ENCODE results near the gene TNFRSF4.

The TNFRSF4 gene

GRCh38 chr1:1167841-1168450 is 46.0 kb downstream of the TNFRSF4 start:
- H3K27me3 ChIP-seq (ENCODE audit: control insufficient read depth, insufficient read depth, low read length), result no peaks in the 10 kb centered on the region

GRCh38 chr1:1167398-1167821 is 46.5 kb downstream of the TNFRSF4 start:
- Histone ChIP-seq H3K4me3 (ENCODE audit: low read length) (no peak overlapping the region), H3K36me3 (ENCODE audit: control insufficient read depth, insufficient read depth, low read length) (peaks cover 10% of the 10 kb centered on the region), H3K9me3 (ENCODE audit: control insufficient read depth, low read length) (no peaks in the 10 kb centered on the region), H3K9ac (ENCODE audit: low read length) (peak overlapping the region; percentile 53), H3K27me3 (ENCODE audit: control insufficient read depth, insufficient read depth, low read length) (no peaks in the 10 kb centered on the region), H3K4me1 (ENCODE audit: control insufficient read depth, insufficient read depth, low read length) (peaks cover 50% of the 10 kb centered on the region)

More at GRCh38 chr1:1167841-1168450, 46.0 kb downstream of the TNFRSF4 start:
- Histone ChIP-seq H3K36me3 (ENCODE audit: control insufficient read depth, insufficient read depth, low read length) (peaks cover 10% of the 10 kb centered on the region), H3K4me3 (ENCODE audit: low read length) (no peak overlapping the region), H3K4me1 (ENCODE audit: control insufficient read depth, insufficient read depth, low read length) (peaks cover 50% of the 10 kb centered on the region), H3K9me3 (ENCODE audit: control insufficient read depth, low read length) (no peaks in the 10 kb centered on the region), H3K9ac (ENCODE audit: low read length) (peak overlapping the region; percentile 53)

- Histone ChIP-seq H3K4me1 (ENCODE audit: control insufficient read depth, insufficient read depth, low read length) (peaks cover 50% of the 10 kb centered on the region), H3K36me3 (ENCODE audit: control insufficient read depth, insufficient read depth, low read length) (peaks cover 10% of the 10 kb centered on the region), H3K9me3 (ENCODE audit: control insufficient read depth, low read length) (no peaks in the 10 kb centered on the region), H3K27me3 (ENCODE audit: control insufficient read depth, insufficient read depth, low read length) (no peaks in the 10 kb centered on the region), H3K4me3 (ENCODE audit: low read length) (no peak overlapping the region), H3K9ac (ENCODE audit: low read length) (peak overlapping the region; percentile 53)
These were observed 47.1 kb downstream of the TNFRSF4 start for GRCh38 chr1:1166642-1167397.

GRCh38 chr1:1165900-1166421 is 48.0 kb downstream of the TNFRSF4 start:
- Histone ChIP-seq H3K9me3 (ENCODE audit: control insufficient read depth, low read length) (no peaks in the 10 kb centered on the region), H3K4me3 (ENCODE audit: low read length) (peak overlapping the region; percentile 57), H3K36me3 (ENCODE audit: control insufficient read depth, insufficient read depth, low read length) (peaks cover 10% of the 10 kb centered on the region), H3K4me1 (ENCODE audit: control insufficient read depth, insufficient read depth, low read length) (peaks cover 52% of the 10 kb centered on the region), H3K27me3 (ENCODE audit: control insufficient read depth, insufficient read depth, low read length) (no peaks in the 10 kb centered on the region), H3K9ac (ENCODE audit: low read length) (peak overlapping the region; percentile 95)

- H3K9me3 ChIP-seq (ENCODE audit: control insufficient read depth, low read length), result no peaks in the 10 kb centered on the region
- peaks cover 10% of the 10 kb centered on the region for H3K36me3 ChIP-seq (ENCODE audit: control insufficient read depth, insufficient read depth, low read length)
- no peaks in the 10 kb centered on the region for H3K27me3 ChIP-seq (ENCODE audit: control insufficient read depth, insufficient read depth, low read length)
- peaks cover 52% of the 10 kb centered on the region for H3K4me1 ChIP-seq (ENCODE audit: control insufficient read depth, insufficient read depth, low read length)
- peak overlapping the region; percentile 95 for H3K9ac ChIP-seq (ENCODE audit: low read length)
- H3K4me3 ChIP-seq (ENCODE audit: low read length), result peak overlapping the region; percentile 57
These were observed 48.5 kb downstream of the TNFRSF4 start for GRCh38 chr1:1165485-1165884.

- Histone ChIP-seq H3K4me3 (ENCODE audit: low read length) (peak overlapping the region; percentile 57), H3K4me1 (ENCODE audit: control insufficient read depth, insufficient read depth, low read length) (peaks cover 52% of the 10 kb centered on the region), H3K27me3 (ENCODE audit: control insufficient read depth, insufficient read depth, low read length) (no peaks in the 10 kb centered on the region), H3K36me3 (ENCODE audit: control insufficient read depth, insufficient read depth, low read length) (peaks cover 10% of the 10 kb centered on the region), H3K9me3 (ENCODE audit: control insufficient read depth, low read length) (no peaks in the 10 kb centered on the region), H3K9ac (ENCODE audit: low read length) (peak overlapping the region; percentile 95)
These were observed 49.1 kb downstream of the TNFRSF4 start for GRCh38 chr1:1164701-1165451.

GRCh38 chr1:1164361-1164700 is 49.6 kb downstream of the TNFRSF4 start:
- peak overlapping the region; percentile 95 for H3K9ac ChIP-seq (ENCODE audit: low read length)
- peaks cover 10% of the 10 kb centered on the region for H3K36me3 ChIP-seq (ENCODE audit: control insufficient read depth, insufficient read depth, low read length)
- H3K27me3 ChIP-seq (ENCODE audit: control insufficient read depth, insufficient read depth, low read length), result no peaks in the 10 kb centered on the region
- peak overlapping the region; percentile 57 for H3K4me3 ChIP-seq (ENCODE audit: low read length)
- H3K9me3 ChIP-seq (ENCODE audit: control insufficient read depth, low read length), result no peaks in the 10 kb centered on the region
- H3K4me1 ChIP-seq (ENCODE audit: control insufficient read depth, insufficient read depth, low read length), result peaks cover 52% of the 10 kb centered on the region

GRCh38 chr1:1163538-1164070 is 50.3 kb downstream of the TNFRSF4 start:
- Histone ChIP-seq H3K27me3 (ENCODE audit: control insufficient read depth, insufficient read depth, low read length) (no peaks in the 10 kb centered on the region), H3K36me3 (ENCODE audit: control insufficient read depth, insufficient read depth, low read length) (peaks cover 10% of the 10 kb centered on the region), H3K9me3 (ENCODE audit: control insufficient read depth, low read length) (no peaks in the 10 kb centered on the region), H3K4me3 (ENCODE audit: low read length) (peak overlapping the region; percentile 57), H3K9ac (ENCODE audit: low read length) (peak overlapping the region; percentile 95), H3K4me1 (ENCODE audit: control insufficient read depth, insufficient read depth, low read length) (peaks cover 52% of the 10 kb centered on the region)

- H3K4me1 ChIP-seq (ENCODE audit: control insufficient read depth, insufficient read depth, low read length), result peaks cover 53% of the 10 kb centered on the region
- H3K27me3 ChIP-seq (ENCODE audit: control insufficient read depth, insufficient read depth, low read length), result no peaks in the 10 kb centered on the region
- H3K4me3 ChIP-seq (ENCODE audit: low read length), result peak overlapping the region; percentile 57
- peaks cover 10% of the 10 kb centered on the region for H3K36me3 ChIP-seq (ENCODE audit: control insufficient read depth, insufficient read depth, low read length)
- H3K9me3 ChIP-seq (ENCODE audit: control insufficient read depth, low read length), result no peaks in the 10 kb centered on the region
- H3K9ac ChIP-seq (ENCODE audit: low read length), result peak overlapping the region; percentile 95
These were observed 51.1 kb downstream of the TNFRSF4 start for GRCh38 chr1:1162597-1163537.

GRCh38 chr1:1161683-1162079 is 52.3 kb downstream of the TNFRSF4 start:
- Histone ChIP-seq H3K4me1 (ENCODE audit: control insufficient read depth, insufficient read depth, low read length) (peaks cover 52% of the 10 kb centered on the region), H3K4me3 (ENCODE audit: low read length) (peak overlapping the region; percentile 51), H3K27me3 (ENCODE audit: control insufficient read depth, insufficient read depth, low read length) (no peaks in the 10 kb centered on the region), H3K9me3 (ENCODE audit: control insufficient read depth, low read length) (no peaks in the 10 kb centered on the region), H3K9ac (ENCODE audit: low read length) (peak overlapping the region; percentile 95), H3K36me3 (ENCODE audit: control insufficient read depth, insufficient read depth, low read length) (peaks cover 10% of the 10 kb centered on the region)
